Epithelial cell of esophagus (primary cell): Measurements from ENCODE around the gene APOL2.

ENCODE experiments used
- DNase-seq: peaks from one replicate; pipeline ENCODE4 v3.0.0; 2010; ENCODE audit warnings: low read depth
- H3K4me3 ChIP-seq: 2 replicates; pipeline ENCODE4 v1.5.1; 2011; ENCODE audit warnings: mild to moderate bottlenecking, low read length, control low read depth
- TF ChIP-seq, protein P1 (sequence below): IDR thresholded peaks from 2 replicates; pipeline ENCODE4 v1.5.1; 2011; ENCODE audit warnings: low read depth, mild to moderate bottlenecking, low read length, control low read depth, inconsistent platforms; ENCODE audit not compliant: insufficient read depth; ENCODE audit errors: missing control alignments

The APOL2 gene

DNA sequence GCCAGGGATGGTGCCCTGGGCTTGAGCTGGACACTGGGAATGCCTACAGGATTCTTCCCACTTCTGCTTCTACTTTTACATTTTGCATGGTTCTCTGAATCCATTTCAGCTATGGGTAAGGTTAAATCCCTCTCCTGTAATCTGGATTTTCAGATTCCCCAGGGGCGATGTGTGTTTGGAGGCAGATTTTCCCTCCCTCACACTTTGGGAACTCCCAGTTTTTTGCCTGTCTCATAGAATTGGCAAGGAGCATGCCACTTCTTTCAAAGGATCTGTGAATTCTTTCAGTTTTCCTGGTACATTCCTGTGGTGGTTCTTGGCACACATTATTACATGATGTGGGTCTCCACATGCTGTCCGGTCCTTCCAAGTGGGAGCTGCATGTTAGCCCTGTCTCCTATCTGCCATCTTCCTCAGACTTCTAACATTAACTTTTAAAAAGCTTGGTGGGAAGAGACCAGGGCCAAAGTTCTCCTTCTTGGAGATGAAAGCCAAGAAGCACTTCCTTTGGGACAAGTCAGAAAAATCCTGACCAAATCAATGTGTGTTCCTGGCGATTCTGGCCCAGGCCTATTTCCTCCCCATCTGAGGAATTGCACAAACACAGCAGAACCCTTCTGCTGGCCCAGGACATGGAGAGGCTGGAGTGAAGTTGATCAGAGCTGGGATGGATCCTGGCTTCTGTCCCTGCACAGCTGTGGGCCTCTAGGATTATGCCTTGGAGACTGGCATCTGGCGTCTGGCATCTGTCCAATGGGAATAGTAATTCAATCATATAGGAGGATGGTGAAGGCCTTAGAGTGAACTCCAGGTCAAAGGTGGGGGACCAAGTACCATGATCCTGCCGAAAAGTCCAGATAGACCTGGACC, 5.4 kb upstream of the APOL2 start:
- TF ChIP-seq, protein P1, sequence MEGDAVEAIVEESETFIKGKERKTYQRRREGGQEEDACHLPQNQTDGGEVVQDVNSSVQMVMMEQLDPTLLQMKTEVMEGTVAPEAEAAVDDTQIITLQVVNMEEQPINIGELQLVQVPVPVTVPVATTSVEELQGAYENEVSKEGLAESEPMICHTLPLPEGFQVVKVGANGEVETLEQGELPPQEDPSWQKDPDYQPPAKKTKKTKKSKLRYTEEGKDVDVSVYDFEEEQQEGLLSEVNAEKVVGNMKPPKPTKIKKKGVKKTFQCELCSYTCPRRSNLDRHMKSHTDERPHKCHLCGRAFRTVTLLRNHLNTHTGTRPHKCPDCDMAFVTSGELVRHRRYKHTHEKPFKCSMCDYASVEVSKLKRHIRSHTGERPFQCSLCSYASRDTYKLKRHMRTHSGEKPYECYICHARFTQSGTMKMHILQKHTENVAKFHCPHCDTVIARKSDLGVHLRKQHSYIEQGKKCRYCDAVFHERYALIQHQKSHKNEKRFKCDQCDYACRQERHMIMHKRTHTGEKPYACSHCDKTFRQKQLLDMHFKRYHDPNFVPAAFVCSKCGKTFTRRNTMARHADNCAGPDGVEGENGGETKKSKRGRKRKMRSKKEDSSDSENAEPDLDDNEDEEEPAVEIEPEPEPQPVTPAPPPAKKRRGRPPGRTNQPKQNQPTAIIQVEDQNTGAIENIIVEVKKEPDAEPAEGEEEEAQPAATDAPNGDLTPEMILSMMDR, result no peak
- no peak for DNase-seq
- H3K4me3 ChIP-seq, result no peak overlapping the region

DNA sequence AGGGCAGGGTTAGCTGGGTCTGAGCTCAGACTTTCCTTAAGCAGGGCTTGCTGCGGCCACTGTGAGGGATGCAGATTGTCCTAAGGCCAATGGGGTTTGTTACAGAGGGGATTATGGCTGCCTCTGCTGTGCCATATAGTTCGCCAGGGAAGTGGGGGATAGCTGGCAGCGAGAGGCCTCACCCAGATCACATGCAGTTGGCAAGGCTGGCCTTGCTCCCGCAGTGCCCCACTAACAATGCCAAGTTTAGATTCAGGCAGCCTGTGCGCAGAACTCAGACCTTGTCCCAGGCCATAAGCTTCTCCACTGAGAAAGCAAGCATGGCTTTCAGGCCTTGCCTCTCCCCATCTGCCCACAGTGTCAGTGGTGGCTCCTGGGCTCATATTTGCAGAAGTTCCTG, 4.7 kb upstream of the APOL2 start:
- no peak for DNase-seq
- H3K4me3 ChIP-seq, result no peak overlapping the region
- TF ChIP-seq, protein P1, result no peak

DNA sequence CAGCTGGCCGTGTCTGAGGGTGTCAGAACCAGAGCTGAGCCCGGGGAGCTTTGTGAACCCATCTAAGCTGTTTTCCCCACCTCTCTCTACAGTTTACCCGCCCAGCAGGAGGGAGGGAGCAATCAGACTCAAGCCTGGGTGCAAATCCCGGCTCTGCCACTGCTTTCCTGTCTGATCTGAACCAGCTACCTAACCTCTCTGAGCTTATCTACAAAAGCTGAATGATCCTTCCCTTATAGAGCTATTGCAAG, 252 bp downstream of the APOL2 start:
- peak overlapping the region; percentile 80 for H3K4me3 ChIP-seq
- TF ChIP-seq, protein P1, result no peak
- DNase-seq, result no peak

DNA sequence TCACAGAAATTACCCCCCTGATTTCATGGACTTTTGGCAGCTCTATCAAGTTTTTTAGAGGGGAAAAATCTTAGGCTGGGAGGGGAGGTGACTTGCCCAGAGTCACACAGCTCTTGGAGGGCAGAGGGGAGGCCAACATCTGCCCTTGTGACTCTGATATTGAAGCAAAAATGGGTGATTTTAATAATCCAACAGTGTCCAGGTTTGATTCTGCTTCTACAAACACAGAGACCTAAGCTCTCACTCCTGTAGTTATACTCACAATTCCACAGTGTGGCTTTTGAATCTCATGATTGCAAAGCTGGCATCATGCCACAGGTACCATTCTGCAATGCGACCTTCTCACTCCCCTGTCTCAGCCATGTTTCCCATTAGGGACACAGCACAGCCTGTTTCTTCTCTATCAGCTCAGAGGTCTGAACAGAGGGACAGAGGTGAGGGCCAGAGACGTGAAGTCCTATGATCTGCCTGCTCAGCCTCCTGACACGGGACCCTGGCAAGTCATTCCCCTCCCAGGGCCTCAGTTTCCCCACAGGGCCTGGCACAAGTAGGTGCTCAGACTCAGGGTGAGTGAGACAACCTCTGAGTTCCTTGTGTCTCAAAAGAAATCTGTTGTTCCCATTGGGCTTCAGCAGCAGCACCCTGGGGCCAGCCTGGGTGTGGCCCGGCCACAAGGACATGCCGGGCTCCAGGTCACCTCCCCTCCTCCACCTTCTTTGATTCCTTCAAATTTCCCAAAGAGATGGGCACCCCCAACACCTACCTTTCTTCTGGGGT, 766 bp downstream of the APOL2 start:
- peak overlapping the region; percentile 80 for H3K4me3 ChIP-seq
- no peak for DNase-seq
- TF ChIP-seq, protein P1, result no peak

DNA sequence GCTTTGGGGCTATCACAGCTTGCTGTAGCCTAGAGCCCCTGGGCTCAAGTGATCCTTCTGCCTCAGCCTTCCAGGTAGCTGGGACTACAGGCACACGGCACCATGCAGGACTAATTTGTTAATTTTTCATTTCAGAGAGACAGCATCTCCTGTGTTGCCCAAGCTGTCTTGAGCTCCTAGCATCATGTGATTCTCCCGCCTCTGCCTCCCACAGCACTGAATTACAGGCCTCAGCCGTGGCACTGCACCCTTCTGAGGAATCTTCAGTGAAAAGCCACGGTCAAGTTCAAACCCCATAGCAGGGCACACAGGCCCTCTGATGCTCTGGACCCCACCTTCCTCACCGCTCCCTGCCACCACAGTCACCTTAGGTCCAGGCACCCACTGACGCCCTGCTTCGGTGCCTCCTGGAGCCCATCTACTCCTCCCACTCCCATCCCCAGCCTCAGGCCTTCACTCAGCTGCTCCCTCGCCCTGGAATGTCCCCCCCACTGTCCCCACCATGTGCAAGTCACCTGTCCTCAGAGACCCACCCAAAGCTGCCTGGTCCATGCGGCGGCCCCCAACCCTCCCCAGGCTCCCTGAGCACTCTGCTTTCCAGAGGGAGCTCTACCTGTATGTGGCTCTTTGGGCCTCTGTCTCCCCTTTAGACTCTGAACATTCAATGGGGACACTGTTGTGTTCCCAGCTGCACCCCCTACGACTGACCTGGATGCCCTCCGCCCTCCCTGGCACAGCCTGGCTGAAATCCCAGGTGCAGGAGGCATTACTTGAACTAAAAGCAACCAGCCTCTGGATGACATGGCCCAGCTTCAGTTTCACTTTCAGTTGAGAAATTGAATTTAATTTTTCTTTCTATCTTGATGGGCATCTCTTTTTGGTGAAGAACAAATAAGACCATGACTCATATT, 1.6 kb downstream of the APOL2 start:
- TF ChIP-seq, protein P1, result no peak
- H3K4me3 ChIP-seq, result peak overlapping the region; percentile 15
- DNase-seq, result no peak

DNA sequence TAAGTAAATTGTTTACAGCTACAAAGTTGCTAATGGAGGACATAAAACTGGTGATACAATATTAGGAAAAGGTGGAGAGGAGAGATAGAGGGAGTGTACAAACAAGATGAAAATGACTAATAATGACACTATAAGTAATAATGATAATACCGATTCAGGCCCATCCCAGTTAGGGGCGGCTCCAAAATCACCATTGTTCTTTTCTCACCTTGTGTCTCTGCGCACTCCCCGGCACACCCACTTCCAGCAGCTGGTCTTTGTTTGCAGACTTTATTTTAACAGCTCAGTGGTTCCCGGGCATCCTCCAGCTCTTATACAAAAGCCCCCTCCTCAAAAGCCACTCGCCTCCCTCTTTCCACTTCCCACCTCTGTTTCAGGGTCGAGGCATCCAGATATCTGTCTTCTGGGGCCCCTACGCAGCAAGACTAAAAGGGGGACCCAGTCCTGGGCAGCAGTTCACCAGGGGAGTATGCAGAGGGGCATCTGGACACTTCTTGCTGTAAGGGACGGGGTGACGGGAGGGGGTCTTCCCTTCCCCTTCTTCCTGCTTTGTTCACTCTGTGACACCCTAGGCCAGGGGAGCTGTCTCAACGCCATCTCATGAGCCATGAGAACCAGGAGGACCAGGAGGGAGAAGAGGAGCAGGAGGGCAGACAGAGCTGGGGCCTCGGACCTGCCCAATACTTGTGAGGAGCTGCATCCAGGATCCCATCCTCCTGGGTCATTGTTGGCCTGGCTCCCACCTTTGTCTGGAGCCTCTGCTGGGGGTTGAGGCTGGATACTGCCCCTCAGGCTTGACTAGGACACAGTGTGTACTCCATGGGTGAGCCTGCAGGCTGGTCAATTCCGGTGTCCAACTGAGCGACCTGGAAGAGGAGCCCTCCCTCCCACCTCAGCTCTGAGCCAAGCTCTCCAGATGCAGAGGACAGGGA, 2.7 kb downstream of the APOL2 start:
- no peak overlapping the region for H3K4me3 ChIP-seq
- peak; percentile 51 for DNase-seq
- TF ChIP-seq, protein P1, result no peak
